Keratinocyte (primary cell): ENCODE data around the gene PRSS35. TPM values are rescaled to one million over a fixed set of nuclear protein-coding genes. Genes with fewer than 3 reads are reported as not detected.

Experiments used
- DNase-seq: peaks from one replicate; pipeline ENCODE4 v3.0.0-alpha.2; 2011; ENCODE audit warnings: low read depth, missing footprints, low spot score
- FAIRE-seq: peaks from 2 replicates; lab custom pipeline; 2011; peaks lifted over from hg19 to GRCh38; lab: Jason Lieb, UNC
- H2AFZ ChIP-seq: 2 replicates; pipeline ENCODE4 v1.6.0; 2012; ENCODE audit warnings: low read length, control low read depth, inconsistent platforms; ENCODE audit not compliant: control insufficient read depth
- H3K27ac ChIP-seq: 2 replicates; pipeline ENCODE4 v1.5.1; 2011; ENCODE audit warnings: low read length; ENCODE audit not compliant: control insufficient read depth, insufficient read depth
- H3K27me3 ChIP-seq: 3 replicates; pipeline ENCODE4 v1.6.0; 2011; ENCODE audit warnings: low read length; ENCODE audit not compliant: control insufficient read depth, insufficient read depth; ENCODE audit errors: extremely low read depth
- H3K36me3 ChIP-seq, 2 experiments: 2 replicates in 1 of 2; 3 replicates in 1 of 2; pipeline ENCODE4 v1.5.1; 2011; ENCODE audit warnings: low read length in 2 of 2, mild to moderate bottlenecking in 1 of 2; ENCODE audit not compliant: control insufficient read depth in 2 of 2, insufficient read depth in 2 of 2; ENCODE audit errors: extremely low read depth in 1 of 2
- H3K4me1 ChIP-seq: 3 replicates; pipeline ENCODE4 v1.5.1; 2011; ENCODE audit warnings: low read length; ENCODE audit not compliant: control insufficient read depth, insufficient read depth; ENCODE audit errors: extremely low read depth
- H3K4me2 ChIP-seq: 3 replicates; pipeline ENCODE4 v1.6.0; 2011; ENCODE audit warnings: low read depth, low read length; ENCODE audit not compliant: control insufficient read depth, insufficient read depth; ENCODE audit errors: extremely low read depth
- H3K4me3 ChIP-seq, 3 experiments: fragments of 200-600 bp in 1 of 3; sonication (generic) in 1 of 3; 2 replicates in 2 of 3; 3 replicates in 1 of 3; pipeline ENCODE4 v1.5.1; 2011 to 2016; ENCODE audit warnings: low read length in 3 of 3, mild to moderate bottlenecking in 3 of 3, control low read depth in 2 of 3, inconsistent platforms in 1 of 3, low read depth in 1 of 3, mixed read lengths in 1 of 3, mixed run types in 1 of 3, moderate library complexity in 1 of 3; ENCODE audit not compliant: control insufficient read depth in 2 of 3, insufficient read depth in 2 of 3; ENCODE audit errors: extremely low read depth in 1 of 3
- H3K79me2 ChIP-seq: 2 replicates; pipeline ENCODE4 v1.6.0; 2012; ENCODE audit warnings: low read length; ENCODE audit not compliant: control insufficient read depth, insufficient read depth
- H3K9ac ChIP-seq: 3 replicates; pipeline ENCODE4 v1.6.0; 2011; ENCODE audit warnings: low read length; ENCODE audit not compliant: control insufficient read depth, insufficient read depth; ENCODE audit errors: extremely low read depth
- H3K9me1 ChIP-seq: 3 replicates; pipeline ENCODE4 v1.6.0; 2011; ENCODE audit warnings: low read length; ENCODE audit not compliant: control insufficient read depth, insufficient read depth; ENCODE audit errors: extremely low read depth
- H3K9me3 ChIP-seq: 2 replicates; pipeline ENCODE4 v1.5.1; 2012; ENCODE audit warnings: low read depth, low read length; ENCODE audit not compliant: control insufficient read depth
- H4K20me1 ChIP-seq: 3 replicates; pipeline ENCODE4 v1.6.0; 2011; ENCODE audit warnings: low read length; ENCODE audit not compliant: control insufficient read depth, insufficient read depth; ENCODE audit errors: extremely low read depth
- CTCF ChIP-seq, 3 experiments: IDR thresholded peaks in 1 of 3; conservative IDR thresholded peaks in 1 of 3; optimal IDR thresholded peaks in 1 of 3; 2 replicates in 2 of 3; 3 replicates in 1 of 3; pipeline versions ENCODE3 to v1.5.1; 2011; ENCODE audit warnings: low read length in 3 of 3, mild to moderate bottlenecking in 3 of 3, moderate library complexity in 2 of 3, control low read depth in 1 of 3, inconsistent platforms in 1 of 3; ENCODE audit not compliant: insufficient read depth in 2 of 3; ENCODE audit errors: extremely low read depth in 1 of 3
- EZH2 ChIP-seq: IDR thresholded peaks from one replicate; pipeline ENCODE4 v1.6.1; 2012; ENCODE audit warnings: inconsistent platforms, mild to moderate bottlenecking, low read length, moderate library complexity
- dilution Hi-C: fragments of 300-500 bp; cut with MboI; formaldehyde crosslinking; loops from one replicate; pipeline ENCODE4 v1.7.0; 2020; ENCODE audit warnings: low sequenced_read_pairs; ENCODE audit not compliant: extremely low pct_ligation_motif_present
- polyA plus RNA-seq, 5 experiments: library from polyadenylated mRNA; depleted of rRNA in 3 of 5; stranded (reverse) in 3 of 5; stranded (forward) in 1 of 5; unstranded in 1 of 5; fragments of >200 nt; gene quantifications; 1 replicate in 1 of 5; 2 replicates in 3 of 5; 3 replicates in 1 of 5; pipeline versions ENCODE4 v1.2.1 to v1.2.3, GENCODE V29; 2011 to 2012; ENCODE audit warnings: missing spikeins in 2 of 5, low read depth in 1 of 5, low replicate concordance in 1 of 5

Gene PRSS35
- polyA plus RNA-seq, 1 donor (not counting 4 experiments of a cell fraction or from before 2014, with no cell fraction given), result 0.04 TPM

- Histone ChIP-seq H3K27ac (no peak overlapping the region), H3K4me2 (no peak overlapping the region), H3K4me1 (no peaks in the 10 kb centered on the region), H2AFZ (no peak overlapping the region), H3K36me3 (no peaks in the 10 kb centered on the region), H3K9me3 (no peaks in the 10 kb centered on the region), H3K27me3 (no peaks in the 10 kb centered on the region), H4K20me1 (no peaks in the 10 kb centered on the region), H3K9ac (no peak overlapping the region), H3K79me2 (no peaks in the 10 kb centered on the region), H3K4me3 (no peak overlapping the region), H3K9me1 (no peaks in the 10 kb centered on the region)
- dilution Hi-C loops, result no loop called here
- FAIRE-seq, result no peak
- DNase-seq, result no peak
- TF ChIP-seq CTCF (optimal IDR thresholded peaks at IDR 0.05 in 1 of 3, IDR thresholded peaks at IDR 0.05 in 1 of 3, conservative IDR thresholded peaks at IDR 0.05 in 1 of 3; ENCODE audit: extremely low read depth in 1 of 3, insufficient read depth in 2 of 3, low read length in 3 of 3) (no peak), EZH2 (no peak)
These were observed 22.0 kb upstream of the PRSS35 start for GRCh38 chr6:83490217-83490807.

DNA sequence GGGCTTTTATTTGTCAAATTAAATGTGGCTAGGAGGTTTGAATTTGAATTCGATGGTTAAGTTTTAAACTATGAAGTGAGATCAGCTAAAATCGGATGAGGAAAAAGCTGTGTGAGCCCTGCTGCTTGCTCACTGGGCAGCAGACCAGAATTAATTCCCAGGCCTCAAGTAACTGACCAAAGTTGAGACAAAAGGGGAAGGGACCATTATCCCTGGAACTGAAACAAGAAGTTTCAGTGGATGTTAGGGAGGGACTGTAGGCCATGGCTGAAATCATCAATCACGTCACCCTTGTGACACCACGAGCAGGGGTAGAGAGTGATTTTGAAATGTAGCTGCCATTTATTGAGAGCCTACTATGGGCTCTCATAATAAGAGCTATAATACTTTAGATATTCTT, 7.0 kb upstream of the PRSS35 start:
- Histone ChIP-seq H3K27me3 (no peaks in the 10 kb centered on the region), H3K79me2 (no peaks in the 10 kb centered on the region), H3K9ac (no peak overlapping the region), H4K20me1 (no peaks in the 10 kb centered on the region), H3K4me1 (no peaks in the 10 kb centered on the region), H3K9me3 (no peaks in the 10 kb centered on the region), H2AFZ (no peak overlapping the region), H3K36me3 (no peaks in the 10 kb centered on the region), H3K4me2 (no peak overlapping the region), H3K9me1 (no peaks in the 10 kb centered on the region), H3K27ac (no peak overlapping the region), H3K4me3 (no peak overlapping the region)
- dilution Hi-C loops, result loop anchor here (25.0 kb wide), 1 partner anchor 93 kb away; no protein-coding TSS in a partner anchor
- no peak for DNase-seq
- no peak for FAIRE-seq
- TF ChIP-seq EZH2, result no peak
- no peak for TF ChIP-seq CTCF (optimal IDR thresholded peaks at IDR 0.05 in 1 of 3, IDR thresholded peaks at IDR 0.05 in 1 of 3, conservative IDR thresholded peaks at IDR 0.05 in 1 of 3; ENCODE audit: extremely low read depth in 1 of 3, insufficient read depth in 2 of 3, low read length in 3 of 3)
